Measurements from ENCODE around the gene SYPL2. TPM values are rescaled to one million over a fixed set of nuclear protein-coding genes. Genes with fewer than 3 reads are reported as not detected.

The SYPL2 gene
- total RNA-seq, 2 experiments from 2014 or later: not detected

- H3K9me3 Mint-ChIP-seq: no peaks in the 10 kb centered on the region
- H3K27ac Mint-ChIP-seq: no peak overlapping the region
- H3K4me1 Mint-ChIP-seq: peaks cover 22% of the 10 kb centered on the region
- ChIA-PET POLR2A (interaction anchor here (2.2 to 5.2 kb wide), 2 partner anchors 20 to 44 kb away, joined by 7 to 46 read pairs; partner anchors contain the start of genes ATXN7L2 and GNAI3), CTCF (interaction anchor here (2.0 to 17.9 kb wide), 3 partner anchors 13 to 251 kb away, joined by 9 to 779 read pairs (median 57); partner anchors contain the start of genes ATXN7L2 and CYB561D1)
- no peak overlapping the region for H3K4me3 Mint-ChIP-seq
- DNase-seq: no peak
- peaks cover 13% of the 10 kb centered on the region for H3K27me3 Mint-ChIP-seq
- H3K36me3 Mint-ChIP-seq (ENCODE audit: low read depth): no peaks in the 10 kb centered on the region
Observed at GRCh38 chr1:109528712-109529111, 62.4 kb downstream of the SYPL2 start.

- no peak overlapping the region for H3K4me3 Mint-ChIP-seq
- DNase-seq: no peak
- no peaks in the 10 kb centered on the region for H3K36me3 Mint-ChIP-seq (ENCODE audit: low read depth)
- peaks cover 10% of the 10 kb centered on the region for H3K27me3 Mint-ChIP-seq
- no peak overlapping the region for H3K27ac Mint-ChIP-seq
- H3K9me3 Mint-ChIP-seq: no peaks in the 10 kb centered on the region
- POLR2A ChIA-PET: interaction anchor here (0.9 to 5.2 kb wide), 8 partner anchors 10 to 45 kb away, joined by 3 to 46 read pairs (median 10); partner anchors contain the start of genes AMIGO1, ATXN7L2, CYB561D1 and GNAI3
- CTCF ChIA-PET: interaction anchor here (0.7 to 17.9 kb wide), 6 partner anchors 11 to 343 kb away, joined by 3 to 779 read pairs (median 8); partner anchors contain the start of genes AMIGO1, ATXN7L2 and CYB561D1
- H3K4me1 Mint-ChIP-seq: peaks cover 22% of the 10 kb centered on the region
Observed at GRCh38 chr1:109529881-109530456, 63.6 kb downstream of the SYPL2 start.

GRCh38 chr1:109530457-109531087 is 64.2 kb downstream of the SYPL2 start:
- H3K36me3 Mint-ChIP-seq (ENCODE audit: low read depth): no peaks in the 10 kb centered on the region
- peaks cover 10% of the 10 kb centered on the region for H3K27me3 Mint-ChIP-seq
- no peak overlapping the region for H3K27ac Mint-ChIP-seq
- no peak for DNase-seq
- no peak overlapping the region for H3K4me3 Mint-ChIP-seq
- H3K9me3 Mint-ChIP-seq: no peaks in the 10 kb centered on the region
- ChIA-PET CTCF (interaction anchor here (1.5 to 17.9 kb wide), 6 partner anchors 12 to 253 kb away, joined by 3 to 779 read pairs (median 22); partner anchors contain the start of genes AMIGO1, ATXN7L2, CYB561D1 and PSMA5), POLR2A (interaction anchor here (0.9 to 5.2 kb wide), 7 partner anchors 11 to 45 kb away, joined by 3 to 46 read pairs (median 13); partner anchors contain the start of genes AMIGO1, ATXN7L2, CYB561D1 and GNAI3)
- H3K4me1 Mint-ChIP-seq: peaks cover 22% of the 10 kb centered on the region

- no peak overlapping the region for H3K4me3 Mint-ChIP-seq
- H3K27me3 Mint-ChIP-seq: peaks cover 5% of the 10 kb centered on the region
- H3K4me1 Mint-ChIP-seq: peaks cover 22% of the 10 kb centered on the region
- no peak for DNase-seq
- POLR2A ChIA-PET: interaction anchor here (1.0 to 5.2 kb wide), 11 partner anchors 15 to 248 kb away, joined by 3 to 54 read pairs (median 12); partner anchors contain the start of genes AMIGO1, ATXN7L2, CYB561D1 and PSMA5
- CTCF ChIA-PET: interaction anchor here (0.6 to 17.9 kb wide), 30 partner anchors 9 to 503 kb away, joined by 3 to 779 read pairs (median 8); partner anchors contain the start of genes AHCYL1, AMIGO1, ATXN7L2 and CYB561D1
- H3K27ac Mint-ChIP-seq: peak overlapping the region; percentile 10
- no peaks in the 10 kb centered on the region for H3K9me3 Mint-ChIP-seq
- no peaks in the 10 kb centered on the region for H3K36me3 Mint-ChIP-seq (ENCODE audit: low read depth)
Observed at GRCh38 chr1:109531380-109531779, 65.0 kb downstream of the SYPL2 start.

Other genes starting within 250 kb of the SYPL2 start
- 1 to 10 TPM; 2.0 to 2.2 TPM for gene CELSR2, start 217.0 kb upstream of the SYPL2 start, total RNA-seq
- gene PSRC1, start 183.4 kb upstream of the SYPL2 start, total RNA-seq: 10 to 100 TPM; 27.0 to 28.7 TPM
- not detected for gene MYBPHL, start 159.5 kb upstream of the SYPL2 start, total RNA-seq
- 1 to 10 TPM; 3.2 to 4.5 TPM for gene SORT1, start 68.6 kb upstream of the SYPL2 start, total RNA-seq
- 100 to 1,000 TPM; 170 to 189 TPM for gene PSMA5, start 40.1 kb upstream of the SYPL2 start, total RNA-seq
- gene ATXN7L2, start 17.4 kb downstream of the SYPL2 start, total RNA-seq: 1 to 10 TPM; 7.0 to 7.6 TPM
- 10 to 100 TPM; 19.5 to 21.4 TPM for gene CYB561D1, start 27.5 kb downstream of the SYPL2 start, total RNA-seq
- gene AMIGO1, start 43.2 kb downstream of the SYPL2 start, total RNA-seq: 1 to 10 TPM; 1.2 to 1.3 TPM
- under 1 TPM in 1 of 2 experiments, not detected in 1; 0.53 TPM for gene GPR61, start 73.3 kb downstream of the SYPL2 start, total RNA-seq
- 1 to 10 TPM; 9.4 to 9.6 TPM for gene GNAI3, start 82.1 kb downstream of the SYPL2 start, total RNA-seq
- not detected for gene GNAT2, start 153.1 kb downstream of the SYPL2 start, total RNA-seq
- 100 to 1,000 TPM; 110 to 122 TPM for gene AMPD2, start 153.3 kb downstream of the SYPL2 start, total RNA-seq
- gene GSTM4, start 189.6 kb downstream of the SYPL2 start, total RNA-seq: 10 to 100 TPM; 10.4 to 14.3 TPM
- gene GSTM2, start 201.5 kb downstream of the SYPL2 start, total RNA-seq: 10 to 100 TPM; 15.9 to 17.6 TPM
- gene GSTM1, start 221.3 kb downstream of the SYPL2 start, total RNA-seq: not detected
- not detected for gene GSTM5, start 245.7 kb downstream of the SYPL2 start, total RNA-seq

Data from activated CD4-positive, alpha-beta memory T cell treated with anti-CD3 and anti-CD28 coated beads, Interleukin-2, amount 10 ng/mL, durations not matched to agents 7 days and 5 days (primary cell).